HG02759 (cell line): ENCODE measurements around the gene ENAM.
"Not testable (repeated sequence)": the region's sequence is repeated elsewhere in the genome, so short reads cannot be mapped to it uniquely, and the experiment has no call there.

Experiments used
- ATAC-seq: cut with Tn5 transposase; IDR thresholded peaks from one replicate; pipeline ENCODE4 v1.9.1; 2021; ENCODE audit warnings: mild to moderate bottlenecking, moderate library complexity; ENCODE audit not compliant: unreplicated experiment

ENAM gene

DNA sequence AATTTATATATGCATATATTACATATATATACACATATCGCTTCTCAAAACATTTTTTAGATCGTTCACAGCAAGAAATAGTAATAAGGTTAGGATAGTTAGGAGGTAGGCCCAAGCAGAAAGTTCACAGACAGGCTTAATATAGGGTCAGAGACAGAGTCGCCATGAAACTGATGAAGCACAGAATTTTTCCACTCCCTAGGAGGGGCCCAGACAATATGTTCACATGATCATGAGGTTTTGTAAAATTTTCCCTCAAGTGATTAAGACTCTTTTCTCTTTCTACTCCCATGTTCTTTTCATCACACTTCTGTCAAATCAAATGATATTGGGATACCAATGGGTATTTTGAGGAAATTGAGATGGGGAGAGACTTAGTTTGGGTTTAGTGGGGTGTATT, 5.2 kb upstream of the ENAM start:
- no peak for ATAC-seq

DNA sequence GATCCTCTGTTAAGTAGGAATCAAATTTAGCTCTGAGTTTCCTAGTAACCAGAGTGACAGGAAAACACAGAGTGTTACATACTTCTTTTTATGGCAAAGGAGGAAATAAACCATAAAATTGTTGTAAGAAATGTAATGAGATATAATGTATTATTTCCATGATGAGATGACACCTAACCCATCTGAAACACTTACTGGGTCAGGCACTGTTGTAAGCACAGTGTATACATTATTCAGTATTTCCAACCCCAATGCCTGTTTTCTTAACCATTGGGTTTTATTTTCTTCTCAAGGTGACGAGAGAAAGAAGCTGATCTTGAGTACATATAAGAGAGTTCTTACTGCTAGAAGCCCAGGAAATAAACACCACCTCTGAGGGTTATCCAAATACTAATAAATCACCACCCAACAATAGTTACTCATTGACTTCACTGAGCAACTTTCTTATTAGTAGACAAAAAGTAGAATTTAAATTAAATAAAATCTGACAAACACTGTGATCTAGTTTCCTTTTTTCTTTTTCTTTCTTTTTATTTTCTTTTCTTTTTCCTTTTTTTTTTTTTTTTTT, 4.2 kb upstream of the ENAM start:
- ATAC-seq = no peak

DNA sequence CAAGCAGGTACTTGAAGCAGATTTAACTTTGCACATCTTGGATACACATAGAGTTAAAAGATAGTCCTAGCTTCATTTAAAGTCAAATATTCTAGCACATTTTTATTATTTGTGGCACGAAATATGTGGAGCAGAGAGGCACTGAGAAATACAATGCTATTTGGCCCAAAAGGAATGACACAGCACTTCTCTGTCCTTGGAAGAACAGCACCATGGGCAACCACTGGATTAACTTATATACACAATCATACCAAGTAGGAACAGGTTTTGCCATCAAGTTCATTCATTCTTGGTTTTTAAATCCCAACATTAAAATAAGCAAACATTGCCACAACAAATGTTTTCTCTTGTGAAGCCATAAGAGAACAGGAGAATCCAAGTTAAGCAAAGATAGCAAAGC, 924 bp upstream of the ENAM start:
- ATAC-seq = no peak

DNA sequence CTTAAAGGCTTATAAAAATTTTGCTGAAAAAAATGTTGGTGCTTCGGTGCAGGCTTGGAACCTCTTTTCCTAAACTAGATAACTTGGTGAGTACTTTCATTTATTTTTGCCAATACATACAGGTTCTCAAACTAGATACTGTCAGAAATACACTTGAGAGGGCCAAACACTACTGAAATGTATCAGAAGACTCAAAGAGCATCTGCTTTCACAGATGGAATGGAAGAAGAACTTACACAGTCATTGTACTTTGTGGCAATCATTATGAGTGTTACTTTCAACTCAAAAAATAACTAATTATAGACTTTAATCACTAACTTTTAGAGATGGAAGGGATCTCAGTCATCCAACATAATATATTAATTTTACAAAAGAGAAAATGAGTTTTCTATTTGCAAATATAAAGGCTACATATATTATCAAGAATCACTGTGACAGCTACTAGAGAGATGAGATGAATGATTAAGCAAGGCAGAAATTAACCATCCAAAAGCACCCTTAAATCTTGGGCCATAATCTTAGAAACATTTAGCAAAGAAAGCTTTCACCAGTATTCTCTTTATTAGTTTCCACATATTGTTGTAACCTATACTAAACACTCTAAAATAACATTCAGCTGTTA, 1.0 kb downstream of the ENAM start:
- no peak for ATAC-seq

DNA sequence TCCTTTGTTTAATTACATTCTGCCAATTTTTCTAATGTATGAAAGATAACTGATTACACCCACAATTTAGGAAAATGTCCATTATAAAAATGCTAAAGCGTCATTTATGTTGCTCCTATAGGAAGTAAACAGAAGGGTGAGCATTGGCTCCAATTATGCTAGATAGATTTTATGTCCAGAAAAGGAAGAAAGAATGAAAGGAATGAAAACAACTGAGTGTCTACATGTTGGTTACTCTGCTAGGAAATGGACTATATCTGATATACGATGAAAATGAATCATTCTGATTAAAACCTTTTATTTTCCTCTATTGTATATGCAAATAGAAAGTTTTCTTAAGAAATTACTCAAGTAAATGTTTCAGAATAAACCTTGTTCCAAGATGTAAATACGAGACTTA, 1.6 kb downstream of the ENAM start:
- no peak for ATAC-seq

DNA sequence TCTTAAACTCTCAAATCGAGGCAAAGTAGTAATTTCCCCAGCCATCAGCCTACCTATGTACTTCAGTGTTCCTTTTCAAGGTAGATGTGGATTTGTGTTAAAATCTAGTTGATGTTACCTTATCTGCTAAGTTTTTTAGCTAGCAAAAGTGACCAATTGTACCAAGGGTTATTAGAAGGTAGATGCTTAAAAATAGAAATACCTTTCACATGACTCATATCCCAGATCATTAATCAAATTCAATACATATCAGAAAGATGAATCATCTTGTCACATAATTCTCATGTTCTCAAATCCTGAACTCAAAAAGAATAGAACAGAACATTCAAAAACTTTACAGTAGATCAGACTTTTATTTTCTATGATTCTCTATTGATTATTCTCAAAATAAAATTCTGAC, 3.5 kb downstream of the ENAM start:
- ATAC-seq = no peak

DNA sequence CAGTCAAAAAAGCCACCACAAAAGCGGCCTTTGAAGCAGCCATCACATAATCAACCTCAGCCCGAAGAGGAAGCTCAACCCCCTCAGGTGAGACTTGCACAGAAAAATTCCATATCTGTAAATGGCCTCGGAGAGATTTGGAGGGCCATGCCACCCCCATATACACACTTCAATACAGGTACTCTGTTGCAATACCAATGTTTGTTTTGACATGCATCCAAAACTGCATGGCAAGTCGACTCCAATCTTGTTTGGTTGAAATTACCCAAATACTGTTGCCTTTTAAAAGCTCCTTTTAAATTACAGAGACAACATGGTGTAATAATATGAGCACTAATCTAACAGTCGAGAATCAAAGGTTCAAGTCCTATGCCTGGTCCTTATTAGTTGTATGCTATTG, 5.9 kb downstream of the ENAM start:
- ATAC-seq = no peak

DNA sequence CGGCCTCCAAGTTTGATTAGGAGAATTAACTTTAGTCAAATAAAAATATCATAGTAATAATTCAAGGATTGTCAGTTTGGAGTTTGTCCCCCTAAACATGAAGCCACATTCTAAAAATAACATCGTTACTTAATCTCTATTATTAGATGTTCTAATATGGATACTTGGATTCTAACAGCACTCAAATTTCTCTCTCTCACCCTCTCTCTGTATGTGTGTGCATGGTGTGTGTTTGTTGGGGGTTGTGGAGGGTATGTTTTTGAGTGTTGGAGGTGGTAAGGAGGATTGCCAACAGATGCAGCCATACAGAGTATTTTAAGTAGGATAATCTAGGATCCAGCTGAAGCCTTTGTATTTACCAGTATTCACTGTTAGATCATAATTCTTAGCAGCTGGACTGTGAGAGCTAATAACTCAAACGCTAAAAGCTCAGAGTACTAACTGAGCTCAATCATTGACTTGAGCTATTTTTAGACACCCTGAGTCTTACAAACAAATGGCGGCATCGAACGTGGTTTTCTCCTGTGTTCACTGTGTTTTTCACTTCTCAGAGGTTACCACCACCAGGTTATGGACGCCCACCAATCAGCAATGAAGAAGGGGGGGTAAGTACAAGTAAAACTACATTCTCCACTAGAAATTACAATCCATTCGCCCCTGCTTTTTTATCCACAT, 8.8 kb downstream of the ENAM start:
- no peak for ATAC-seq

DNA sequence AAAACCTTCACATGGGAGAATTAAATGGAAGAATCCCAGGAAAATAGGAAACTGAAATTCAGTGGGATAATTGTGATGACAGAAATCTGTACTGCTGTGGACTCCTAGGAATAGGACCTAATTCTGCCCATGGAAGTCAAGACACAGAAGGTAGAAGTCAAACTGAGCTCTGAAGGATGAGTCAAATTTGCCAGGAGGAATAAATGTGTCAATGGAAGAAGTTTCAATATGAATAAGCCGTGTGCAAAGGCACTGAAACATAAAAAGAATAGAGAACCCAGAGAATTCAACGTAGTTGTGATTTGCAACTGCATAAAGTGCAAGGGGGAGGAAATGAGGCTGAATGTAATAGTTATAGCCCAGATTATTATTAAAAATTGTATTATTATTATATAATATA, 11.6 kb downstream of the ENAM start:
- ATAC-seq = peak; percentile 64

DNA sequence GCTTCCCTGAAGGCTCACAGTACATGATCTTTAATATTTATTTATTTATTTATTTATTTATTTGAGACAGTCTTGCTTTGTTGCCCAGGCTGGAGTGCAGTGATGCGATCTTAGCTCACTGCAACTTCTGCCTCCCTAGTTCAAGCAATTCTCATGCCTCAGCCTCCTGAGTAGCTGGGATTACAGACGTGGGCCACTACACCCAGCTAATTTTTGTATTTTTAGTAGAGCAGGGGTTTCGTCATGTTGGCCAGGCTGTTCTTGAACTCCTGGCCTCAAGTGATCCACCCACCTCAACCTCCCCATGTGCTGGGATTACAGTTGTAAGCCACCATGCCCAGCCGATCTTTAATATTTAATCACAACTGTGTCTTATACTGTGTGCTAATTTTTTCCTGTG, 22.2 kb downstream of the ENAM start:
- ATAC-seq = not testable (repeated sequence)

DNA sequence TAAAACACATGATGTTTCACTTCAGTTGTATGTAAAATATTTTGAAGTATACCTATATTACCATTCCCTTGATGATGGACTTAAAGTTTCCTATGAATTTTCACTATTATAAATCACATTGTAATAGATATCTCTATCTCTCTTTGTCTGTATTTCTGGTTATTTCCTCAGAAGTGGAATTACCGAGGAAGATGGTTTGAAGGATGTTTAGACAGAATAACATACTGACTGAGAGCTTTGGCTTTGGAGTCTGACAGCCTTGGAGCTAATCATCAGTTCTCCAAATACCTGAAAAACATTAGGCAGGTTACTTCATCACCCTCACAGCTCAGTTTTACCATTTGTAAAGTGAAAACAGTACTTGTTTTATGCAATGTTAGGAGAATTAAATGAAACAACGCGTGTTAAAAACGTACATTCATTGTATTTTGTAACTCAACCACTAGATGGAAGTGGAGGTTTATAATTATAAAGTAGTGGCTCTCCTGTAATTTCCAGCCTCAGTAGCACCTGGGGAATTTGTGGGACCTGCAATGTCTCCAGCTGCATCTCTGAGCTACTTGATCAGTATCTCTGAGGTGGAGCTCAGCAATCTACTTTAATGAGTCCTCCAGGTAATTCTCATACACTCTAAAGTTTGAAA, 23.4 kb downstream of the ENAM start:
- ATAC-seq = peak; percentile 50

DNA sequence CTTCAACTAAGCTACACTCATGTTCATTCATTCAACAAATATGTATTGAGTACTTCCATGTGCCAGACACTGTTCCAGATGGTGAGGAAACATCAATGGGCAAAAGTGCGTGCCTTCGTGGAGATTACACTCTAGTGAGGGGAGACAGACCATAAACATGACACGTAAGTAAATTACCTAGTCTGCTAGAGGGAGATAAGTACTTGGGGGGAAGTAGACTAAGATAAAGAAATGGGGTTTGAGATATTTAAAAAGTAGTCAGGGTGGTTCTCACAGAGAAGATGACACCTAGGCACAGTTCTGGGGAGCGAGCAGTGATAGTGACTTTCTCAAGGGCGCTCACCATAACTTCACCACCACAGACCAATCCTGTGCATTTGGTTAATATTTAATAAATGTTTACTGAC, 26.1 kb downstream of the ENAM start:
- ATAC-seq = no peak

DNA sequence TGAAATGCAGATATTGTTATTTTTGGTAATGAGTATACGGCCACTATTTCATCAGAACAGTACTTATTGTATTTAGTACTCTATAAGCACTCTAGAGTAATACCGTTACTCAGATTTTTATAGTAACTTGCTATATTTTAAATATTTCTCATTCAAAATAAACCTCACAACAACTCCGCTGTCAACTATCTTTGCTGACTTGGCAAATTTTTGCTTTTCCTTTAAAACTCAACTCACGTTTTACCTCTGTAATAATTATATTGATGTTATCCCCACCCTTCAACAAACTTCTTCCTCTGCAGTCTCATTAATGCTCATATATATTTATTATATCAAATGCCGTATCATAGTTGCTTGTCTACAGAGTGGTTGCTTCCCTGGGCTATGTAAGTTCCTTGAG, 28.8 kb downstream of the ENAM start:
- no peak for ATAC-seq

DNA sequence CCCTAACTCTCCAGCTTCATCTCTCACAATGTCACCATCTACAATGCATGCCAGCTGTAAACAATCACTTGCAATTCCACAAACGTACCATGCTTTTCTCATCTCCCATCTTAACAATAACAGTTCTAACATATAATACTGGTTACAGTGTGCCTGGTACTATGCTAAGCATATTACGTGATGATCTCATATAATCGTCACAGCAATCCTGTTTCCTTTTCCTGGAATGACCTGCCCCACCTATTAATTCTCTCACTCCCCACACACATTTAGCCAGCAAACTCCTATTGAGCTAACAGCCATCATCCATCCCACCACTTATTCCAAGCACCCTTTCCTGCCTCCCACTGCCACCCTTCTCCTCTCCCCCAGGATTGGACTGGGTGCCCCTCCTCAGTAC, 29.9 kb downstream of the ENAM start:
- ATAC-seq = no peak

DNA sequence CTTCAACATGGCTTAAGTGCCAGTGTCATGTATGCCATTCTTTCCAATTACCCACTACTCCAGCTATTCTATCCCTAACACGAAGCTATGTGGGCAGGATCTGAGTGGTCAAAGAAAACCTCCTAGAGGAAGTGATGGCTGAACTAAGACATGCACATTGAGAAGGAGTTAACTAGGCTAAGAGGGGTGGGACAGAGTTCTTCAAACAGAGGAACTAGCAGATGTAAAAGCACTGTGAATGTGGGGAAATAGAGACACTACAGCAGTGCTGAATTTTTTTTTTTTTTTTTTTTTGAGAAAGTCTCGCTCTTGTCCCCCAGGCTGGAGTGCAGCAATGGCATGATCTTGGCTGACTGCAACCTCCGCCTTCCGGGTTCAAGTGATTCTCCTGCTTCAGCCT, 31.6 kb downstream of the ENAM start:
- no peak for ATAC-seq

DNA sequence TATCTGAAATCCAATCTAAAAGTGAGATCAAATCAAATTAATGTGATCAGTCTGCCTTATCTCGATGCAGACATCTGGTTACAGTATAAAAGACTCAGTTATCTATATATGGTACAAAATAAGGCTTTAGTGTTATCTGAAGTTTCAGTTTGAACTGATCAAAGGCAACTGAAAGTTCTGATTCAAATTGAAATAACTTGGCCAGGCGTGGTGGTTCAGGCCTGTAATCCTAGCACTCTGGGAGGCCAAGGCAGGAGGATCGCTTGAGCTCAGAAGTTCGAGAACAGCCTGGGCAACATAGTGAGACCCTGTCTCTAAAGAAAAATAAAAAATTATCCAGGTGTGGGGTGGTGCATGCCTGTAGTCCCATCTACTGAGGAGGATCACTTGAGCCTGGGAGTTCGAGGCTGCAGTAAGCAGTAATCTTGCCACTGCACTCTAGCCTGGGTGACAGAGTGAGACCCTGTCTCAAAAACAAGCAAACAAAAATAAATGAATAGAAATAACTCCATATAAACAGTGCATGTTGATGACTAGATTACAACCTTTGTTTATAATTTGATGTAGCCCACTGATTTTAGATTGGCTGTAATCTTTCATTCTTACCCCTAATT, 32.9 kb downstream of the ENAM start:
- ATAC-seq = peak; percentile 88

DNA sequence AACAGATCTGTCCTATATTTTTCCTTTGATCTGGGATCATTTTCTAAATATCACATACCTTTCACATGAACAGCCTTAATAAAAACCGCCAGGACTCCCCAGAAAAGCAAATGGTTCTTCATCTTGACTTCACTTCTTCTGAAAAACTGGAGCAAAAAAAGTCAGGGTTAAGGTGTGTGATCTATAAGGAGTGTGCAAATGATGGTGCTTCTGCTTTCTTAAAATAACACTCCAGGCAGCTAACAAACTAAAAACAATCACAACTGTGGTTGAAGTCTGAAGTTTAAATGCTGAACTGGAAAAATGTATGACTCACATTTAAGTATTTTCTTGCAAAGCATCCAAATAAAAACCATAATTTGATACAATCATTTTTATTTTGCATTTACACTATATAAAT, 37.8 kb downstream of the ENAM start, which contains the start of gene JCHAIN:
JCHAIN (minus strand) TSS at position 140 of the 400 bp plus-strand sequence; CDS start at position 122, 18 bp downstream.
- peak; percentile 60 for ATAC-seq

DNA sequence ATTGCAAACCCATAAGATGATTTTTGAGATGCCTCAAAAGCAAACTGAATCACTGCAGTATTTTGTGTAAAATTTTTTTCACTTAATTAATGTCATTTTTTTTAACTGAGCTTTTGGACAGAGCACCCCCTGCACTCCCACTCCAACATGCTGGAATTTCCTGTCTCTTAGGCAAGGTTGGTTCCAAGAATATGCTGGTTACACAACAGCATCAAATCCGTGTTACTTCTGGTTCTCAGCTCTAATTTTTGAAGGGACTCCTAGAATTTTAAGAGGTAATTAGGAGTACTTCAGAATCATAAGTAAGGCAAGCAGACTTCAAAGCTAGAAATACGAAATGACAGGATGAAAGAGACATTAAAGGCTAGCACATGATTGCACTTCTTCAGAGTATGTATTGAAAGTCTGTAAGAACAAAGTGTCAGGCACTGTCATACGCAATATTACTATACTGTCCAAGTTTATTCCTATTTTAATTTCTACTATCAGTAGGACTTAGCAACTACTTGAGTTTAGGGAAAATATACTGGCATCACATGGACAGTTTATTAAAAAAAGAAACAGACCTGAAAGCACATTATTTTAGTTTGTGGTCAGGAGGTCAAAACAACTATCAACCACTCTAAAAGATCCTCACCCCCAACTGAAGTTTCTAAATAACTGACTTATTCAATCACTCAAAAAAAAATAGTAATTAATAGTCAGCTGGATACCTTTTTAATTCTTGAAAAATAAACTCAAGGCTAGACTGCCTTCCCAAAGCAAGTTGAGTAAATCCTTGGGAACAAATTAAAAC, 39.4 kb downstream of the ENAM start:
- ATAC-seq = peak; percentile 47

DNA sequence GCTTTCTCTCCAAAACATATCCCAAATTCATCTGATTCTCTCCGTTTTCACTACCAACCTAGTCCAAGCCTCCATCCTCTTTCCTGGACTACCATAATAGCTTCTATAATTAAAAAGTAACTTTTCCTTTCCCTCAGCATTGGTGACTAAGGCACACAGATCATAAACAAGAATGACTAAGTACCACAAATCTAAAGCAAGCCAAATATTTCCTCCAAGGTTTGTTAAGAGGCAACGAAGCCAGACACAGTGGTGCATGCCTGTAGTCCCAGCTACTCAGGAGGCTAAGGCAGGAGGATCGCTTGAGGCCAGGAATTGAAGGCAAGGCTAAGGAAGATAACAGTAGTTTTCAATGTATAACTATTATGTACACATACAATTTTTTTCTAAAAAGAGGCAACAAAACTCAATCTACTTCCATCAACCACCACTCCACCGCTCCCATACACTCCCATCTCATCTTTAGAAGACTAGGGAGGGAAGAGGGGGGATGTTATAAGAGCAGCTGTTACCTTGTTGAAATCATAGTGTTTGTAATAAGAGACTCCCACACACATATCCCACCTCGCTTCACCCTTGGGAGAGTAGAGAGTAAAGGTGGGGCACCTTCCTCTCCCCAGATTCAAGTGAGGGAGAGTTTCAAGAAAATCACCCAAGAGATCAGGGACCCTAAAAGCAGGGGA, 41.9 kb downstream of the ENAM start:
- ATAC-seq = no peak

DNA sequence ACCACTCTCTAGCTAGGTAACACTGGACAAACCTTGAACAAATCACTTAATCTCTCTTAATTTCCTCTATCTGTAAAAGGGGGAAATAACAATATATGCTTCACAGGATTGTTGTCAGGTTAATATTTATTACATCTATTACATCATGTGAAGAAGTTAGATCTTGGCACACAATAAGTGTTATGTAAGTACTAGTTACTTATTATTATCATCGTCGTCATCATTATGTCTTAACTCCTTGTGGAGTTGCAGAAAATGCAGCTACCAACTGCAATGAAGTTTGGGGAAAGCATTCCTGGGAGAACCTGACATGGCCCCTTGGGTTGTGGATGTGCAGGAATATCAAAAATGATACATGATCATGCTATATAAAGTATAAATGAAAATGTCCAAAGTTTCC, 42.5 kb downstream of the ENAM start:
- no peak for ATAC-seq
